DND-41 (cell line): ENCODE measurements around the gene RHBDD1.

Experiments used
- ATAC-seq: fragments of 200-7000 bp; cut with Tn5 transposase; 3 replicates; pipeline ENCODE4 v1.9.1; 2021; ENCODE audit warnings: low read depth; ENCODE audit not compliant: insufficient read depth
- DNase-seq: peaks from one replicate; pipeline ENCODE4 v3.0.0-alpha.2; 2020
- H2AFZ ChIP-seq: 2 replicates; pipeline ENCODE4 v1.6.0; 2012; ENCODE audit warnings: low read depth, low read length
- H3K27ac ChIP-seq: 2 replicates; pipeline ENCODE4 v1.5.1; 2012; ENCODE audit warnings: low read length, inconsistent platforms
- H3K27me3 ChIP-seq: fragments of 200-600 bp; sonication (generic); 2 replicates; pipeline ENCODE4 v1.6.0; 2012; ENCODE audit warnings: low read length, mild to moderate bottlenecking, inconsistent platforms; ENCODE audit not compliant: insufficient read depth, poor library complexity
- H3K36me3 ChIP-seq: 2 replicates; pipeline ENCODE4 v1.5.1; 2012; ENCODE audit warnings: low read length, inconsistent platforms; ENCODE audit not compliant: insufficient read depth
- H3K4me1 ChIP-seq: 2 replicates; pipeline ENCODE4 v1.5.1; 2012; ENCODE audit warnings: mild to moderate bottlenecking, low read length; ENCODE audit not compliant: insufficient read depth
- H3K4me2 ChIP-seq: 2 replicates; pipeline ENCODE4 v1.6.0; 2012; ENCODE audit warnings: mild to moderate bottlenecking, moderate library complexity, low read length, inconsistent platforms; ENCODE audit not compliant: insufficient read depth
- H3K4me3 ChIP-seq, 2 experiments: fragments of 200-600 bp in 1 of 2; shearing (Covaris generic) in 1 of 2; 2 replicates each; pipeline ENCODE4 v1.5.1; 2012 to 2016; ENCODE audit warnings: inconsistent platforms in 2 of 2, low read length in 2 of 2, mild to moderate bottlenecking in 2 of 2, low read depth in 1 of 2, moderate library complexity in 1 of 2
- H3K79me2 ChIP-seq: 2 replicates; pipeline ENCODE4 v1.6.0; 2012; ENCODE audit warnings: low read length, inconsistent platforms; ENCODE audit not compliant: insufficient read depth
- H3K9ac ChIP-seq: 2 replicates; pipeline ENCODE4 v1.6.0; 2012; ENCODE audit warnings: low read depth, mild to moderate bottlenecking, inconsistent platforms, low read length, moderate library complexity
- H3K9me3 ChIP-seq: 2 replicates; pipeline ENCODE4 v1.5.1; 2012; ENCODE audit warnings: low read length, moderate library complexity, mild to moderate bottlenecking, inconsistent platforms; ENCODE audit not compliant: insufficient read depth, severe bottlenecking
- H4K20me1 ChIP-seq: 2 replicates; pipeline ENCODE4 v1.6.0; 2012; ENCODE audit warnings: low read length; ENCODE audit not compliant: insufficient read depth
- CTCF ChIP-seq: IDR thresholded peaks from 2 replicates; pipeline ENCODE4 v1.5.1; 2012; ENCODE audit warnings: borderline replicate concordance, low read length, moderate library complexity, mild to moderate bottlenecking; ENCODE audit not compliant: poor library complexity, severe bottlenecking; ENCODE audit errors: extremely low read depth
- EZH2 ChIP-seq: IDR thresholded peaks from 3 replicates; pipeline ENCODE4 v1.6.1; 2012; ENCODE audit warnings: borderline replicate concordance, low read depth, mild to moderate bottlenecking, moderate library complexity, low read length, inconsistent platforms; ENCODE audit not compliant: severe bottlenecking

Gene RHBDD1

GRCh38 chr2:226791487-226792081, 44.3 kb upstream of the RHBDD1 start:
- Histone ChIP-seq H3K27ac (no peak overlapping the region), H3K4me2 (no peak overlapping the region), H3K27me3 (no peaks in the 10 kb centered on the region), H3K4me1 (peaks cover 37% of the 10 kb centered on the region), H3K9me3 (no peaks in the 10 kb centered on the region), H3K79me2 (peaks cover 4% of the 10 kb centered on the region), H3K36me3 (peaks cover 9% of the 10 kb centered on the region; the same call in 1 of the 2 replicates), H3K4me3 (no peak overlapping the region), H2AFZ (no peak overlapping the region), H4K20me1 (0 out of 2 replicates have a peak, but pooled peaks cover 9% of the 10 kb centered on the region), H3K9ac (no peak overlapping the region)
- peak; percentile 55 for DNase-seq
- TF ChIP-seq EZH2 (no peak), CTCF (no peak)
- peak; percentile 71 for ATAC-seq

GRCh38 chr2:226792155-226792881, 43.5 kb upstream of the RHBDD1 start:
- 0 out of 2 replicates have a peak, but pooled peaks cover 9% of the 10 kb centered on the region for H4K20me1 ChIP-seq
- no peak overlapping the region for H3K4me3 ChIP-seq
- ATAC-seq, result no peak
- H3K79me2 ChIP-seq, result peaks cover 9% of the 10 kb centered on the region
- H3K27ac ChIP-seq, result no peak overlapping the region
- H3K36me3 ChIP-seq, result peaks cover 9% of the 10 kb centered on the region; the same call in 1 of the 2 replicates
- H3K4me2 ChIP-seq, result peak overlapping the region; percentile 57
- TF ChIP-seq CTCF (no peak), EZH2 (no peak)
- peaks cover 44% of the 10 kb centered on the region for H3K4me1 ChIP-seq
- no peaks in the 10 kb centered on the region for H3K9me3 ChIP-seq
- DNase-seq, result no peak
- no peak overlapping the region for H2AFZ ChIP-seq
- H3K27me3 ChIP-seq, result no peaks in the 10 kb centered on the region
- no peak overlapping the region for H3K9ac ChIP-seq

- Histone ChIP-seq H3K79me2 (peaks cover 17% of the 10 kb centered on the region), H3K4me3 (peak overlapping the region in 1 of 2 experiments; percentile 43; a peak in 1 of 4 replicates)
Observed at GRCh38 chr2:226793646-226794045, 42.2 kb upstream of the RHBDD1 start.

More at GRCh38 chr2:226793646-226794045, 42.2 kb upstream of the RHBDD1 start:
- TF ChIP-seq EZH2, result no peak
- no peak for TF ChIP-seq CTCF
- Histone ChIP-seq H3K27me3 (no peaks in the 10 kb centered on the region), H2AFZ (no peak overlapping the region), H4K20me1 (0 out of 2 replicates have a peak, but pooled peaks cover 9% of the 10 kb centered on the region), H3K9ac (peak overlapping the region; percentile 21), H3K4me1 (peaks cover 58% of the 10 kb centered on the region), H3K27ac (no peak overlapping the region), H3K36me3 (peaks cover 13% of the 10 kb centered on the region; the same call in 1 of the 2 replicates), H3K9me3 (no peaks in the 10 kb centered on the region), H3K4me2 (peak overlapping the region; percentile 57; the same call in 1 of the 2 replicates)
- DNase-seq (no peak), ATAC-seq (no peak)
